ENCODE measurements around the gene CASK.

CASK gene

GRCh38 chrX:41909068-41909467 is 14.3 kb downstream of the CASK start:
- DNase-seq (ENCODE audit: low read depth) = no peak

GRCh38 chrX:41906515-41907187 is 16.7 kb downstream of the CASK start:
- DNase-seq (ENCODE audit: low read depth) = no peak

- DNase-seq (ENCODE audit: low read depth) = no peak
These were observed 19.8 kb downstream of the CASK start for GRCh38 chrX:41903544-41903943.

- DNase-seq (ENCODE audit: low read depth) = no peak
These were observed 23.0 kb downstream of the CASK start for GRCh38 chrX:41900321-41900720.

GRCh38 chrX:41895826-41896225 is 27.5 kb downstream of the CASK start:
- no peak for DNase-seq (ENCODE audit: low read depth)

GRCh38 chrX:41890026-41890423 is 33.3 kb downstream of the CASK start:
- no peak for DNase-seq (ENCODE audit: low read depth)

- peak; percentile 1 for DNase-seq (ENCODE audit: low read depth)
These were observed 33.9 kb downstream of the CASK start for GRCh38 chrX:41889317-41890025.

GRCh38 chrX:41887691-41888090 is 35.7 kb downstream of the CASK start:
- no peak for DNase-seq (ENCODE audit: low read depth)

GRCh38 chrX:41885724-41886123 is 37.6 kb downstream of the CASK start:
- no peak for DNase-seq (ENCODE audit: low read depth)

- DNase-seq (ENCODE audit: low read depth) = no peak
These were observed 42.2 kb downstream of the CASK start for GRCh38 chrX:41881166-41881565.

- no peak for DNase-seq (ENCODE audit: low read depth)
These were observed 46.2 kb downstream of the CASK start for GRCh38 chrX:41877167-41877566.

GRCh38 chrX:41875142-41875541 is 48.2 kb downstream of the CASK start:
- DNase-seq (ENCODE audit: low read depth) = no peak

GRCh38 chrX:41870719-41871151 is 52.6 kb downstream of the CASK start:
- no peak for DNase-seq (ENCODE audit: low read depth)

- no peak for DNase-seq (ENCODE audit: low read depth)
These were observed 54.9 kb downstream of the CASK start for GRCh38 chrX:41868392-41868977.

- no peak for DNase-seq (ENCODE audit: low read depth)
These were observed 59.8 kb downstream of the CASK start for GRCh38 chrX:41863343-41864203.

- no peak for DNase-seq (ENCODE audit: low read depth)
These were observed 60.7 kb downstream of the CASK start for GRCh38 chrX:41862562-41863184.

GRCh38 chrX:41858161-41858775 is 65.1 kb downstream of the CASK start:
- no peak for DNase-seq (ENCODE audit: low read depth)

- DNase-seq (ENCODE audit: low read depth) = no peak
These were observed 65.7 kb downstream of the CASK start for GRCh38 chrX:41857670-41858069.

GRCh38 chrX:41846714-41847113 is 76.6 kb downstream of the CASK start:
- DNase-seq (ENCODE audit: low read depth) = no peak

GRCh38 chrX:41837270-41837944 is 85.9 kb downstream of the CASK start:
- no peak for DNase-seq (ENCODE audit: low read depth)

GRCh38 chrX:41828826-41829225 is 94.5 kb downstream of the CASK start:
- DNase-seq (ENCODE audit: low read depth) = no peak

Data from HS-27A (cell line).